ENCODE results near the gene IGFBP5. TPM values are rescaled to one million over a fixed set of nuclear protein-coding genes. Genes with fewer than 3 reads are reported as not detected.

Gene IGFBP5
- polyA plus RNA-seq, 1 donor from 2014 or later, result 1.6 TPM

DNA sequence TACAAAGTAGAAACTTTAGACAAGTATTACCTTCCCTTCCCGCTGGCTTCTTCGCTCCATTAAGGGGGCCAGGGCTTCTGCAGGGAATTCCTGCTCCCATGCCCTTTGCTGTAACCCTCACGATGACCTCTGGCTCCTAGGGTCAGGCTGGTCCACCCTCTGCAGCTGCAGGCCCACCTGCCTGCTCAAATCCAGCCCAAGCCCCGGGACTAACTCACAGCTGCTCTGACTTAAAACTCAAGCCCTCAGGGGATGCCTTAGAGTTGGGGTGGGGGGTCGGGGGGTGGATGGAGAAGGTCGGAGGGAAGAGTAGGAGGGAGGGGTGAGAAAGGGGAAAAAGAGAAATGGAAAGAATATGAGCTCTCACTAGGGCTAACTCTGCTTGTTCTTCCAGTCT is 4.9 kb downstream of the IGFBP5 start:
- H4K20me1 ChIP-seq (ENCODE audit: insufficient read depth), result no peaks in the 10 kb centered on the region

DNA sequence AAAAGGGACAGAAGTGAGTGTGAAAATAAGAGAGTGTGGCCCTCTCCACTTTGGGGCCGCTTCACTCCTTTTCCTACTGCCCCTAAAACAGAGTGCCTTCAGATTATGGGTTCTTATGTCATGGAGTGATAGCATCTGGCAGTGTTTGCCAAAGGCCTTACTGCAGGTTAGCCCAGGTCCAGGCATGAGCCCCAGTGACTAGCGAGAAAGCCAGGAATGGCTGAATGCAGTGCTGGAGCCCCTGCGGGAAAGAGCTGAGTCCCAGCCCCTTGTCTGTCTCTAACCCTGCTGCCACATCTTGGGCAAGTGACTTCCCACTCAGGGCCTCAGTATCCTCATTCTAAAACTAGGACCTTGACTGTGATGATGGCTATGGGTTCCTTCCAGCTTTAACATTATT is 6.0 kb downstream of the IGFBP5 start:
- H3F3A ChIP-seq (ENCODE audit: insufficient read depth, low read length, poor library complexity, severe bottlenecking), result peaks cover 8% of the 10 kb centered on the region
- no peak overlapping the region for H3K27ac ChIP-seq (ENCODE audit: low read length)
- no peaks in the 10 kb centered on the region for H3K9me3 ChIP-seq (ENCODE audit: low read length)
- peaks cover 9% of the 10 kb centered on the region for H3K27me3 ChIP-seq (ENCODE audit: insufficient read depth, low read depth, low read length)
- TF ChIP-seq MXI1 (conservative IDR thresholded peaks at IDR 0.05; ENCODE audit: poor library complexity, severe bottlenecking) (no peak), REST (IDR thresholded peaks at IDR 0.05; ENCODE audit: borderline replicate concordance) (no peak), CTCF (IDR thresholded peaks at IDR 0.05; ENCODE audit: poor library complexity, severe bottlenecking) (no peak), TAF1 (IDR thresholded peaks at IDR 0.05; ENCODE audit: low read depth) (no peak)
- H3K4me3 ChIP-seq (ENCODE audit: low read length), result no peak overlapping the region
- H3K9ac ChIP-seq (ENCODE audit: low read length), result no peak overlapping the region
- H3K9me2 ChIP-seq (ENCODE audit: insufficient read depth, low read length), result no peaks in the 10 kb centered on the region
- H2AFZ ChIP-seq (ENCODE audit: low read depth, low read length), result no peak overlapping the region
- no peaks in the 10 kb centered on the region for H4K20me1 ChIP-seq (ENCODE audit: insufficient read depth)
- no peaks in the 10 kb centered on the region for H3K36me3 ChIP-seq (ENCODE audit: insufficient read depth, low read length)
- H3K4me2 ChIP-seq (ENCODE audit: low read length), result no peak overlapping the region
- no peaks in the 10 kb centered on the region for H3K79me2 ChIP-seq (replicated peaks; ENCODE audit: insufficient read depth, low read length)

More for the DNA sequence above, 4.9 kb downstream of the IGFBP5 start:
- H2AFZ ChIP-seq (ENCODE audit: low read depth, low read length), result no peak overlapping the region
- no peak overlapping the region for H3K9ac ChIP-seq (ENCODE audit: low read length)
- H3K4me2 ChIP-seq (ENCODE audit: low read length), result no peak overlapping the region
- H3F3A ChIP-seq (ENCODE audit: insufficient read depth, low read length, poor library complexity, severe bottlenecking), result peaks cover 8% of the 10 kb centered on the region
- H3K27me3 ChIP-seq (ENCODE audit: insufficient read depth, low read depth, low read length), result peaks cover 19% of the 10 kb centered on the region
- no peaks in the 10 kb centered on the region for H3K9me3 ChIP-seq (ENCODE audit: low read length)
- H3K36me3 ChIP-seq (ENCODE audit: insufficient read depth, low read length), result no peaks in the 10 kb centered on the region
- no peaks in the 10 kb centered on the region for H3K9me2 ChIP-seq (ENCODE audit: insufficient read depth, low read length)
- H3K79me2 ChIP-seq (replicated peaks; ENCODE audit: insufficient read depth, low read length), result no peaks in the 10 kb centered on the region
- H3K4me3 ChIP-seq (ENCODE audit: low read length), result no peak overlapping the region
- TF ChIP-seq SMC3 (conservative IDR thresholded peaks at IDR 0.05; ENCODE audit: poor library complexity) (no peak), MXI1 (conservative IDR thresholded peaks at IDR 0.05; ENCODE audit: poor library complexity, severe bottlenecking) (no peak), RAD21 (conservative IDR thresholded peaks at IDR 0.05) (no peak), EP300 (conservative IDR thresholded peaks at IDR 0.05; ENCODE audit: poor library complexity, severe bottlenecking) (no peak), CTCF (IDR thresholded peaks at IDR 0.05; ENCODE audit: poor library complexity, severe bottlenecking) (no peak), TAF1 (IDR thresholded peaks at IDR 0.05; ENCODE audit: low read depth) (no peak), POLR2AphosphoS5 (IDR thresholded peaks at IDR 0.05) (no peak), REST (IDR thresholded peaks at IDR 0.05; ENCODE audit: borderline replicate concordance) (no peak), EZH2 (IDR thresholded peaks at IDR 0.05; ENCODE audit: borderline replicate concordance, insufficient read depth, low read length, poor library complexity, severe bottlenecking) (no peak)
- no peak overlapping the region for H3K27ac ChIP-seq (ENCODE audit: low read length)
